ENCODE data around the gene VAV2. TPM values are rescaled to one million over a fixed set of nuclear protein-coding genes. Genes with fewer than 3 reads are reported as not detected.
A peak's percentile ranks its signal among the peaks of the same experiment; 100 is the strongest.

Gene VAV2
- total and polyA plus RNA-seq, 2 experiments from 2014 or later: 10.8 to 15.3 TPM

DNA sequence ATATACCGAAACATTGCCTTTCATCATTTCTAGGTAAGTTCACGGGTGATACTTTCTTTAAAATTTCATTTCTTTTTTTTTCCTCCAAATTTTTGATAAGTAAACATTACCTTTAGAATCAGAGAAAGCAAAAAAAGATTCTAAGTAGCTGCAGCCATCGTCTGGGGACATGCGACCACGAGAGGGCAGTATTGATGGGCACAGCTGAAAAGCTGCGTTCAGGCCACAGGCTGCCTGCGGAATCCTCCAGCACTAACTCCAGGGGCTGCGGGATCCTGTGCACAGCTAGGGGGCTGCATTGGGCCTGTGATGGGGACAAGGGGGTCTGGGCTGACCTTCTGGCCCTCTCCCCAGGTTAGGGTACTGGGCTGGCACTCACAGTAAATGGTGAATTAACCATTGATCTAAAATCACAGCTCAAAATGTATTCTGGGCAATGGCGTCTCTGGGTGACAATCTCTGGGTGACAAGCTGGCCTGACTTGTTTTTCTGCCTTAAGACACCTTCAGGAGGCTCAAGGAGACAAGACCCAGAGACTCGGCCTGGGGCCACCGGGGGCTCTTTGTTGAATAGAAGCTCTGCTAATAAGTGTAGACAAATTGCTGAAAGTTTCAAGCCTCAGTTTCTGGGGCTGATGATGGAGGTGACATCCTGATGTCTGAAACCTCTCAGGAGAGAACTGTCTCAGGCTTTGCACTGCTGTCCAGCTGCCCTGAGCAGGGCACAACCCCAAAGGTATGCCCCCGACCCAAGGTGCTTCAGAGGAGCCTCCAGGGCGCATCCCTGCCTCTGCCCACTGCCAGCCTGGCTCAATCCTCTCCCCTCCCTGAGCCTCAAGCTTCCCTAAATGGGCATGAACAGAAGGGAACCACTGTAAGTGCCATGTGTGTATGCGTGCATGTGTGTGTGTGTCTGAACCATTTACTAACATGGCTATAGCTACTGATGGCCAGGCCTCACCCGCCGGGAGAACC is 209.7 kb downstream of the VAV2 start:
- Histone ChIP-seq H3K36me3 (no peaks in the 10 kb centered on the region), H3K4me1 (ENCODE audit: low read depth) (no peaks in the 10 kb centered on the region), H3K4me3 (no peak overlapping the region), H3K27ac (no peak overlapping the region), H3K9me3 (ENCODE audit: low read depth) (no peaks in the 10 kb centered on the region), H3K27me3 (no peaks in the 10 kb centered on the region)
- TF ChIP-seq, protein P1, sequence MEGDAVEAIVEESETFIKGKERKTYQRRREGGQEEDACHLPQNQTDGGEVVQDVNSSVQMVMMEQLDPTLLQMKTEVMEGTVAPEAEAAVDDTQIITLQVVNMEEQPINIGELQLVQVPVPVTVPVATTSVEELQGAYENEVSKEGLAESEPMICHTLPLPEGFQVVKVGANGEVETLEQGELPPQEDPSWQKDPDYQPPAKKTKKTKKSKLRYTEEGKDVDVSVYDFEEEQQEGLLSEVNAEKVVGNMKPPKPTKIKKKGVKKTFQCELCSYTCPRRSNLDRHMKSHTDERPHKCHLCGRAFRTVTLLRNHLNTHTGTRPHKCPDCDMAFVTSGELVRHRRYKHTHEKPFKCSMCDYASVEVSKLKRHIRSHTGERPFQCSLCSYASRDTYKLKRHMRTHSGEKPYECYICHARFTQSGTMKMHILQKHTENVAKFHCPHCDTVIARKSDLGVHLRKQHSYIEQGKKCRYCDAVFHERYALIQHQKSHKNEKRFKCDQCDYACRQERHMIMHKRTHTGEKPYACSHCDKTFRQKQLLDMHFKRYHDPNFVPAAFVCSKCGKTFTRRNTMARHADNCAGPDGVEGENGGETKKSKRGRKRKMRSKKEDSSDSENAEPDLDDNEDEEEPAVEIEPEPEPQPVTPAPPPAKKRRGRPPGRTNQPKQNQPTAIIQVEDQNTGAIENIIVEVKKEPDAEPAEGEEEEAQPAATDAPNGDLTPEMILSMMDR (IDR thresholded peaks at IDR 0.05; ENCODE audit: low read depth, low read length): peak; percentile 89
- peak; percentile 78 to 88 for DNase-seq (ENCODE audit: low read depth in 1 of 2, low spot score in 1 of 2)

DNA sequence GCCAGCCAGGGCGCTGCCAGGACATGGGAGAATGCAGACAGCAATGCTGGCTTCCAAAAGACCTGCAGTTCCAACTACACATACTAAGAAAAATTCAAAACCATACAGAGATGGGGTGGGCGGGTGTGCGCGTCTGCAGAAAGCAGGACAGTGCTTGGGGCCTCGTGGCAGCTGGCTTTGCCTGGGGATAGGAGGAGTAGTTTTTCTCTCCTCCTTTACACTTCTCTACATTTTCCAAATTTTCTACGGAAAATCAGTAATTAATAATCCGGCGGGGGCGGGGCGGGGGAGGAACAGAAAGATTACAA is 210.3 kb downstream of the VAV2 start:
- Histone ChIP-seq H3K36me3 (no peaks in the 10 kb centered on the region), H3K27ac (no peak overlapping the region), H3K9me3 (ENCODE audit: low read depth) (no peaks in the 10 kb centered on the region), H3K4me3 (no peak overlapping the region), H3K4me1 (ENCODE audit: low read depth) (no peaks in the 10 kb centered on the region), H3K27me3 (no peaks in the 10 kb centered on the region)
- TF ChIP-seq, protein P1 (IDR thresholded peaks at IDR 0.05; ENCODE audit: low read depth, low read length): no peak
- no peak for DNase-seq (ENCODE audit: low read depth in 1 of 2, low spot score in 1 of 2)

DNA sequence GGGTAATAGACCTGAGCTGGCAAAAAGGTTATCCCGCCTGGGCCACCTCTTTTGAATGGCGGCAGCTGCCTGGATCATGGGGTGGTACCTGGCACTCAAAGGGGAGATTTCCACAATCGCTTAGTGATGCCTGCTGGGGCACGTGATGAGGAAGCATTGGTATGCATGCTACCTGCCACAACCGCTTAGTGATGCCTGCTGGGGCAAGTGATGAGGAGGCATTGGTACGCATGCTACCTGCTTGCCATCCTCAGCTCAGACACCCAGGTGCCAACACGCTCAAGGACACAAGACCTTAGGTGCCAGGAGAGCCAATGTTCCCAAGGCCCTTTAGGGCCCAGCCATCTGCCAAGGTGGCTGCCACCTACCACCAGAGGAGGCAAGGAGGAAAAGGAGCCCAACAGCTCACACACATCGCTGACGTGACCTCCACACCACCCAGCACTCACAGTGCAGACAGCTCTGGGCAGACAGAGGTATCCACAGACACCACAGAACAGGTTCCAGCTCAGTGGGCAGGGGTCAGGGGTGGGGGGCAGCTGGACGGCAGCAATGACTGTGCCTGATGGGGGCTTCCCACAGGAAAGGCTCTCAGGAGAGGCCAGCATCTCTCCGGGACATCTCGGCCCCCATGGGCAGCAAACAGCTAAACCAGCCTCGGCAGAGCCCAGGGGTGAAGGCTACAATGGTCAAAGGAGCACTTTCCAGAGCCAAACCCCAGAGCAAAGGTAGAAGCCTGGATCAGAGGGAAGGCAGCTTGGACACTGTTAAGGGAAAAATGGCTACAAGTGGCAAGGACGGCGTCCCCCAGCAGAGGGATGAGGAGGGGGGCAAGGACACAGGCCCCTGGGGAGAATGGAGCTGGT is 210.9 kb downstream of the VAV2 start:
- DNase-seq (ENCODE audit: low read depth in 1 of 2, low spot score in 1 of 2): no peak
- no peak overlapping the region for H3K4me3 ChIP-seq
- H3K9me3 ChIP-seq (ENCODE audit: low read depth): no peaks in the 10 kb centered on the region
- TF ChIP-seq, protein P1 (IDR thresholded peaks at IDR 0.05; ENCODE audit: low read depth, low read length): no peak
- no peaks in the 10 kb centered on the region for H3K27me3 ChIP-seq
- H3K4me1 ChIP-seq (ENCODE audit: low read depth): no peaks in the 10 kb centered on the region
- no peaks in the 10 kb centered on the region for H3K36me3 ChIP-seq
- no peak overlapping the region for H3K27ac ChIP-seq

DNA sequence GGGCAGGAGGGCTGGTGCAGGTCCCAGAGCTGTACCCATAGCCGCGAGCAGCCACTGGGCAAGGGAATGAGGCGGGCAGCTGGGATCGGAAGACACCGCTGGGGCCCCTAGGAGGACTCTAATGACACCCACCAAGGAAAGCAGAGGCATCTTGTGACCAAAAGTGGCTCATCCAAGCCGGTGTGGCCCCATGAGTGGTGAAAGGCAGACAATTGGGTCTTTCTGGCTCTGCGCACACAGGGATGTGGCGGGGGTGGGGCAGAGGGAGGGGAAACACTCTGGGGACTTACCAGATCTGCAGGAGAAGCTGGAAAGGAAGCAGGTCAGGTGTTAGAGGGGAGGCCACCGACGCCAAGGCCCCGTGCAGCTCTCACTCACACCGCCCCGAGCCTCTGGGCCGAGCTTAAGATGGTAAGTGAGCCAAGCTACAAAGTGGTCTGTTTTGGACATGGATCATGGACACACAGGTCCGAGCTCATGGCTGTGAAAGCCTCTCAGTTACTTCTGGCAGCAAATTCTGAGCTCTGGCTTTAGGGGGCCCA is 211.6 kb downstream of the VAV2 start:
- DNase-seq (ENCODE audit: low read depth in 1 of 2, low spot score in 1 of 2): no peak
- no peak overlapping the region for H3K4me3 ChIP-seq
- TF ChIP-seq, protein P1 (IDR thresholded peaks at IDR 0.05; ENCODE audit: low read depth, low read length): no peak
- no peaks in the 10 kb centered on the region for H3K9me3 ChIP-seq (ENCODE audit: low read depth)
- no peaks in the 10 kb centered on the region for H3K4me1 ChIP-seq (ENCODE audit: low read depth)
- H3K27me3 ChIP-seq: no peaks in the 10 kb centered on the region
- no peaks in the 10 kb centered on the region for H3K36me3 ChIP-seq
- H3K27ac ChIP-seq: no peak overlapping the region

DNA sequence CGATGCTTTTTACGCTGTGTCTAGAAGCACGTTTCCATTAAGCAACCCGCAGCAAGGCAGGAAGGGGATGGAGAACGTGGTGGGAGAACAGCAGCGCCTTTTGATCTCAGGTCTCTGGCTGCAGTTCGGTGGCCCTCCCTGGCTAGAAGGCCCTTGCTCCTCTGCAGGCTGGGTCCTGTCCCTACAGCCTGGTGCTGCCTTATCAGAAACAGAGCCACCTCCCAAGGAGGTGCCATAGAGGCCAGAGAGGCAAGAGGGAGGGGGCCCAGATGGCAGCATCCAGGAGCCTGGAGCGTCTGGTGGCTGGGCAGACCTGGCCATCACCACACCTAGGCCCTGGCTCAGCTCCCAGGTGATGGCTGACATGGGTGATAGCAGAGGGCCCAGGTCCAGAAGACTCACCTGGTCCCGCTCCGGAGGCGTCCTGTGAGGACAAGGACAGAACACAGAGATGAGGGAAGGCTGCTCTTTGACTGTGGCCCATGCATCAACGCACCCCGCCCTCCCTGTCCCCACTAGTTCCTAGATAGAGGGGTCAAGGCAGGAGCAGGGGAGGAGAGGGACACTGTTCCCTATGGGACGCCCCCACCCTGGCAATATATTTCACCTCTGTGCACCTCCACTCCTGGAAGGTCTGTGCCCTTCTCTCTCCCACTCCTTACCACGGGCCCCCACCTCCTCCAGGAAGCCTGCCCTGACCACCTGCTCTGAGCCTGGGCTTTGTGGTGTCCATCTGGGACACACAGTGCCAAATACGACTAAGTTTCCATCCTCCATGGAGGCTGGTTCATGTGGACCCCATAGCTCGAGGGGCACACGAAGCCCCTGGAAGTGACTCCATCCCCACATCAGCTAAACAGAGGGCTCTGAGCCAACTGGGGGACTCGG is 212.4 kb downstream of the VAV2 start:
- TF ChIP-seq, protein P1 (IDR thresholded peaks at IDR 0.05; ENCODE audit: low read depth, low read length): no peak
- Histone ChIP-seq H3K27me3 (no peaks in the 10 kb centered on the region), H3K4me3 (no peak overlapping the region), H3K4me1 (ENCODE audit: low read depth) (no peaks in the 10 kb centered on the region), H3K9me3 (ENCODE audit: low read depth) (no peaks in the 10 kb centered on the region), H3K36me3 (no peaks in the 10 kb centered on the region), H3K27ac (no peak overlapping the region)
- no peak for DNase-seq (ENCODE audit: low read depth in 1 of 2, low spot score in 1 of 2)

All from cardiac muscle cell (in vitro differentiated cells and primary cell).